22Rv1 (cell line): ENCODE measurements around the gene ALX4.

ENCODE experiments used
- H3K27ac ChIP-seq: fragments of 450-650 bp; 2 replicates; pipeline ENCODE4 v1.5.1; 2017
- ZFX ChIP-seq: fragments of 450-650 bp; IDR thresholded peaks from 2 replicates; pipeline ENCODE4 v1.6.1; 2017; ENCODE audit warnings: antibody characterized with exemption, borderline replicate concordance
- TF ChIP-seq, protein P1 (sequence below): fragments of 450-650 bp; IDR thresholded peaks from 2 replicates; pipeline ENCODE4 v1.5.1; 2017; ENCODE audit warnings: mild to moderate bottlenecking

Gene ALX4

GRCh38 chr11:44280257-44280656 is 29.7 kb downstream of the ALX4 start:
- H3K27ac ChIP-seq = no peak overlapping the region
- no peak for TF ChIP-seq ZFX
- TF ChIP-seq, protein P1, sequence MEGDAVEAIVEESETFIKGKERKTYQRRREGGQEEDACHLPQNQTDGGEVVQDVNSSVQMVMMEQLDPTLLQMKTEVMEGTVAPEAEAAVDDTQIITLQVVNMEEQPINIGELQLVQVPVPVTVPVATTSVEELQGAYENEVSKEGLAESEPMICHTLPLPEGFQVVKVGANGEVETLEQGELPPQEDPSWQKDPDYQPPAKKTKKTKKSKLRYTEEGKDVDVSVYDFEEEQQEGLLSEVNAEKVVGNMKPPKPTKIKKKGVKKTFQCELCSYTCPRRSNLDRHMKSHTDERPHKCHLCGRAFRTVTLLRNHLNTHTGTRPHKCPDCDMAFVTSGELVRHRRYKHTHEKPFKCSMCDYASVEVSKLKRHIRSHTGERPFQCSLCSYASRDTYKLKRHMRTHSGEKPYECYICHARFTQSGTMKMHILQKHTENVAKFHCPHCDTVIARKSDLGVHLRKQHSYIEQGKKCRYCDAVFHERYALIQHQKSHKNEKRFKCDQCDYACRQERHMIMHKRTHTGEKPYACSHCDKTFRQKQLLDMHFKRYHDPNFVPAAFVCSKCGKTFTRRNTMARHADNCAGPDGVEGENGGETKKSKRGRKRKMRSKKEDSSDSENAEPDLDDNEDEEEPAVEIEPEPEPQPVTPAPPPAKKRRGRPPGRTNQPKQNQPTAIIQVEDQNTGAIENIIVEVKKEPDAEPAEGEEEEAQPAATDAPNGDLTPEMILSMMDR = no peak

DNA sequence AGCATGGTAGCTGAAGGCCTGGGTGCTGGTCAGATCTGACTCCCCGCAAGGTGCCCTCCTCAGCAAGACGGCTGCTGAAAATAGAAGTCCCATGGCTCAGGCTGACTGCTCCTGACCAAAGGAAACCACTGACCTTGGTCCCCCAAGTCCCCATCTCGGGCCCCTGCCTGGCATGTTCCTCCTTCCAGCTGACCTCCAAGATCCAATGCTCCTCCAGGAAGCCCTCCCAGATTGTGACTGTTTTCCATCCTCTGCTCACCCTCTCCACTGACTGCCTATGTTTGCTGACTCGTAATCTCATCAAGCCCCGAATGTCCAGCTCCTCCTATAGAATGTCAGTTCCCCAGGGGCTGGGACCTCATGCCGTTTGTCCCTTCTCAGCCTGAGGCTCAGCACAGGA is 30.5 kb downstream of the ALX4 start:
- TF ChIP-seq ZFX = no peak
- TF ChIP-seq, protein P1 = no peak
- H3K27ac ChIP-seq = no peak overlapping the region

DNA sequence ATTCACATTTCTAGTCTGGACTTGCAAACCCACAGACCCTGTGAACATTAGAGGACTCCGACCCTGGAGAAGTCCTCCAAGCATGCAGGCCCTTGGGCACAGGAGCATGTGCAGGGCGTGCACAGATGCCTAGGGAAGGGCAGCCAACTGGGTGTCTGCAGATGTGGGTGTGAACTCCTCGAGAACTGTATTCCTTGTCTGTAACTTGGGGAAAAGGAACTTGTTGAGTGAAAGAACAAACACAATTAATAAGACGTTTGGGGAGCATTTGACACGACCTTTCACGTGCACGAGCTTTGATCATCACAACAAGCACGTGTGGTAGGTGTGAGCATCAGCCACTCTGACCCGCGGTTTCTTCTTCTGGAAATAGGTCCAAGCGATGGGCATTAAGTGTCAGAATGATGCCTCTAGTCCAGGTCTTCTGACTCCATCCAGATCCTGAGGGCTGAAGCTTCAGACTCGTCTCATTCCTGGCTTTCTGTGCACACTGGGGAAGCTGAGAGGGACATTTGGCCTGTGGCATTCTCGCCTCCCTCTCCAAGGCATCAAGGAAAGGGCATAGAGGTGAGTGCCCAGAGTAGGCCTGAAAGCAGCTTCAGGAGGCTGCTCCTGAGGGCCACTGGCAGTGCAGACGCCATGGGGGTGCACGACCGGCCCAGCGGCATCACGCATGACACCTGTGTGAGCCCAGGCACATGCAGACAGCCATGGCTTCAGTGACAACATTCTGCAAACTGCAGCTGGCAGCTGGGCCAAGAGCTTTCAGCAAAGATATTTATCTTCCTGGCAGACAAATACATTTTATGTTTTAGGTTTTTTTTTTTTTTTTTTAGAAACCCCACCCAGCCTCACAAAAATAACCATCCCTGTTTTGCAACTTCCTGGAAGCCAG is 32.5 kb downstream of the ALX4 start:
- TF ChIP-seq, protein P1 = no peak
- TF ChIP-seq ZFX = no peak
- H3K27ac ChIP-seq = no peak overlapping the region

DNA sequence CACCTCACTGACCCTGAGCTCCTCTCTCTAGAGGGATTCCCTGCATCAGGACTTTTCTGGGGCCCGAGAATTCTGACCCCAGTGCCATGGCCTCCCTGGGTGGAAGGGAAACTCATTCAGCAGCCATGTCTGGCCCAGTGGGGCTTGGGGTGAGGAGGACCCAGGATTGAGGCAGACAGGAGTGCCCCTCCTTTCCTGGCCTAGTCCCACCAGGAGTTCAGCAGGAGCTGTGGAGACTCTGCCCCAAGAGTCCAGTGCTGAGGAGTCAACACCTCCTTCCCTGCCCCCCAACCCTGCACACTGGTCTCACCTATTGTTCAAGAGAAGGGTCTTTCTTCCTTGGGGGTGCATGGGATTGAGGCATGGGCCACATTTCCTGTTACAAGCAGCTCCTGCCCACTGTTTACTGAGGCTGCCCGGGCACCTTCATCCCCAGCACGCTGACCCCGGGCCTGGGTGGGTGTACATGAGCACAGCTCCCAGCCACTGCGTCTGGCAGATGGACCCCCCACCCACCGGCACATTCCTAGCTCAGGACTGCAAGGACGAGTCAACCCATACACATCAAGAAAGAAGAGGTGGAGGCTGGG is 33.9 kb downstream of the ALX4 start:
- H3K27ac ChIP-seq = no peak overlapping the region
- no peak for TF ChIP-seq ZFX
- TF ChIP-seq, protein P1 = no peak

DNA sequence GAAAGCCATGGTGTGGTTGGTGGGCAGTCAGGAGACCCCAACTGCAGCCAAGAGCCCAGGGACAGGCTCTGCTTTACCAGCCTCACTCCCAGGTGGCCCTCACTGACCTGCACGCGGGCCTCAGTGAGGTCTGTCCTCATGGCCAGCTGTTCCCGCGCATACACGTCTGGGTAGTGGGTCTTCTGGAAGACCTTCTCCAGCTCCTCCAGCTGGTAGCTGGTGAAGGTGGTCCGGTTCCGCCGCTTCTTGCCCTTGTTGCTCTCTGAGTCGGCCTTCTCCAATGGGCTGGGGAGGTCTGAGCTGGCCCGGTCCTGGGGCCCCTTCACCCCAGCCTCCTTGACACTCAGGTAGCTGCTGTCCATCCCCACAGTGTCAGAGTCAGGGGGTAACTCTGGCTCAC is 34.7 kb downstream of the ALX4 start:
- H3K27ac ChIP-seq = no peak overlapping the region
- TF ChIP-seq ZFX = no peak
- TF ChIP-seq, protein P1 = no peak

DNA sequence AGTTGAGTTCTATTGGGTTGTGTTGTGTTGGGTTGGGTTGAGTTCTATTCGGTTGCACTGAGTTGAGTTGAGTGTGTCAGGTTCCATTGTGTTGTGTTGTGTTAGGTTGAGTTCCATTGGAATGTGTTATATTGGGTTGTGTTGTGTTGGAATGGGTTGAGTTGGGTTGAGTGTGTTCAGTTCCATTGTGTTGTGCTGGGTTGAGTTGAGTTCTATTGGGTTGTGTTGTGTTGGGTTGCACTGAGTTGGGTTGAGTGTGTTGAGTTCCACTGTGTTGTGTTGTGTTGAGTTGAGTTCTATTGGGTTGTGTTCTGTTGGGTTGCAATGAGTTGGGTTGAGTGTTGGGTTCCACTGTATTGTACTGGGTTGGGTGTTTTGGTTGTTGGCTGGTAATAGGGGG is 35.5 kb downstream of the ALX4 start:
- TF ChIP-seq, protein P1 = no peak
- no peak for TF ChIP-seq ZFX
- H3K27ac ChIP-seq = no peak overlapping the region

DNA sequence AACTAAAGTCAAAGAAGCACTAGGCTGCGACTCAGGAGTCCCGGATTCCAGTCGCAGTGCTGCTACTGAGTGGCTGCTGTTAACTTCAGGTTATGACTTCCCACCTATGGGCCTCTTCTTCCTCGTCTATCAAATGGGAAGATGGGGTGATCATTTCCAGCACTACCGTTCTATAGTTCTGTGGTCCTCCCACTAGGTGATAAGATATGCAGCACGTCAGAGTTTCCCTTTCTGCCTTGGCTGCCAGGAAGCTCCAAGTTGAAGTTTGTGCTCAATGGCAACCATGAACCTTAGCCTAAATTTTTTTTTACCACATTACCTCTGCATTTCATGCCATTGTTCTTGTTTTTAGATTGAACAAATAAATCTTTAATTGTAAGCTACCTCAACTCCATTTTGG is 38.7 kb downstream of the ALX4 start:
- TF ChIP-seq, protein P1 = no peak
- TF ChIP-seq ZFX = no peak
- no peak overlapping the region for H3K27ac ChIP-seq
